NCI-H187 treated with DMSO at 0.1 percent for 48 hours (cell line): ENCODE data around the gene MAN1A1.
A peak's percentile ranks its signal among the peaks of the same experiment; 100 is the strongest.

ENCODE experiments used
- DNase-seq: peaks from one replicate; lab custom pipeline; 2025; lab: John Stamatoyannopoulos, UW

MAN1A1 gene

GRCh38 chr6:119142041-119142440, 207.5 kb downstream of the MAN1A1 start:
- no peak for DNase-seq

DNA sequence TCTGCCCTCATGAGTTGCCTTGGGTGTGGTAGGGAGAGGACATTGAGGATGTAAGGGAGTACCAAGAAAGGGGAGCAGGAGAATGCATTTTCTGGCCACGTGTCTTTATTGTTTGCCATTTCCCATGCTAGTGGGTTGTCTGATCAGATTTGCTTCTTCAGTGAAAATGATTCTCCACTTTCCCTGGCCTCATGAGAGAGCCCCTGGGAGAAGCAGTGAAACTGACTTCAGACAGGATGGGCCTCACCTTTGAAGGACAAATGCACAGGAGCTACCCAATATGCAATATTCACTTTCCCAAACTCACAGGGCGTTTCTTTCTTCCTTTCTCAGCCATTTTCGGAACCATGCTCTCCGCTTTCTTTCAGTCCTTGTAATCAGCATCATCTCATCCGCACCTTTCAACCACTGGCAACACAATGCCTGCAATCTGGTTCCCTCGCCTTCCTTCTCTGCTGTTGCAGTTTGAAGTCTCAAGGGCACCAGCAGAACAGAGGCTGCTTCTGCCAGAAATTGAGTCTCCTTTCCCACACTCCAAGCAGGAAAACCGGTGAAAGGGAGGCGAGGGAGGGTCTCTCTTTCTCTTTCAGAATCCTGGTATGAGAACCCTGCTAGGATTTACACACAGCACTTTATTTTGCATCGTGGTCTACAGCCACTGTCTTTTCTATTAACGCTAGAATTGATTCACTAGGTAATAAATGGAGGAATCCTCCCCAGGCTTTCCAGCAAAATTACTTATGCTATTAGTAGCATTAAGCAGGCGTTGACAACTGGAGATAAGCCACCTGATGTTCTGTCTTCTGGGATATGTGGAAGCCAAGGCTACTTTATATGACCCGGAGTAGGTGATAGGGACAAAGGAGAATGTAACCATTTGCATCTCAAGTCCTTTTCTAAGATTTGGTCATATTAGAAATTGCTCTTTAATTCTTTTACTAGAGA, 209.1 kb downstream of the MAN1A1 start:
- no peak for DNase-seq

GRCh38 chr6:119138906-119139541, 210.5 kb downstream of the MAN1A1 start:
- DNase-seq = no peak

GRCh38 chr6:119137194-119138072, 212.1 kb downstream of the MAN1A1 start:
- no peak for DNase-seq

DNA sequence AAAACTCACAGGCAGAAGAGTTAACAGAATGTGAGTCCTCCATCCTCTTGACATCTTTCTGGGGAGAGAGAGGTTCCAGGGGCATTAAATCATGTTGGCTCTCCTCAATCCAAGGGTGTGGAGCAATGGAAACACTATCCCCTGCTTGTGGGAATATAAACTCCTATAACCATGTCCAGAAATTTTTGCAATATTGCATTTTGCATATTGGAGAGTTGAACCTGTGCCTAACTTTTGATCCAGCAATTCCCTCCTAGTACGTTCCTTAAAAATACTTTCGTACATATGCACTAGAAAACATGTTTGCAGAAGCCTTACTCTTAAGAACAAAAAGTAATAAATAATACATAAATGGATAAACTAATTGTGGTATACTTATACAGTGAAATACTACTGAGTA, 214.8 kb downstream of the MAN1A1 start:
- DNase-seq = no peak

- no peak for DNase-seq
Observed at GRCh38 chr6:119133400-119133799, 216.2 kb downstream of the MAN1A1 start.

- no peak for DNase-seq
Observed at GRCh38 chr6:119132261-119132981, 217.1 kb downstream of the MAN1A1 start.

DNA sequence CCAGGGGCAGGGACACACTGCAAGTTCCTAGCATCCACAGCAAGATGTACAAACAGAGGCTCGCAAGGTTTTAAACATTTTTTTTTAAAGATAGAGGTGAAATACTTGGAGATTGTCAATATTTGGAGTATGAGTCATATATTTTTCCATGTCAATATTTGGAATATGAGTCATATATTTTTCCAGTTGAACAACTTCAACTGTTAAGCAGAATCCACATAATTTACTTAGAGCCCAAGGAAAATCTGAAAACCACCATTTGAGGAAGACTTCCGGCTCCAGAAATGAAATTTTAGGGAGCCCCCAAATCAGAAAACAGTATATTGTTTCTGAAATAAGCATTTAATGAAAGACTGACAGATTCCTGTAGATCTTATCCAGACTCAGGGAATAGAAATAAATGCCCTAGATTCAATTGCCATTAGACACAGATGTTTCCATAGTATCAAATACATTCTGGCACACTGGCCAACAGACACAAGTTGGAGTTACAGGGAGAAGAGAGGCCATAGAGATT, 219.5 kb downstream of the MAN1A1 start:
- no peak for DNase-seq

- peak; percentile 3 for DNase-seq
Observed at GRCh38 chr6:119129148-119129967, 220.2 kb downstream of the MAN1A1 start.

- no peak for DNase-seq
Observed at GRCh38 chr6:119128252-119128912, 221.2 kb downstream of the MAN1A1 start.

DNA sequence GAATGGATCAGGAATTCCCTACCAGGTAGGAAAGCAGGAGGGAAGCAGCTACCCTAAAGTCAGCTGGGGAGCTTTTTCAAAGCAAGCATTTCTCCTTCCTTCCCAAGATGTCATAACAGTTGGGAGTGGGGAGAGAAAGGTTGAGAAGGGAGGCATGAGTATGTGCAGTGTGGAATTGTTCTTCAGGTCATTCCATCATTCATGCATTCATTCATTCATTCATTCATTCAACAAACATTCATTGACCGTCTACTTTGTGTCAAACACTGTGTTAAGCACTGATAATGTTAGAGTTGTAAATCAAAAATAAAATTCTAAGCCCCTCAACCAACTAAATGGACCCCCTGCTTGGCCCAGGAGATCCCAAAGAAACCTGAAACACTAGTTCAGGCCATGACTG, 221.9 kb downstream of the MAN1A1 start:
- no peak for DNase-seq
